Esophagus muscularis mucosa (tissue), 4 donors: ENCODE data around the gene TMEM115.

Experiments used
- EP300 ChIP-seq: sonication (generic); formaldehyde crosslinking; IDR thresholded peaks from one replicate; pipeline ENCODE4 v1.6.1; 2017; ENCODE audit warnings: antibody characterized with exemption
- POLR2A ChIP-seq: fragments of 450-650 bp; IDR thresholded peaks from one replicate; pipeline ENCODE4 v1.6.1; 2017; ENCODE audit warnings: antibody characterized with exemption, moderate library complexity, mild to moderate bottlenecking, low read depth
- POLR2AphosphoS5 ChIP-seq, 2 donors: sonication (generic); formaldehyde crosslinking; IDR thresholded peaks; one replicate each; pipeline ENCODE4 v1.6.1; 2017; ENCODE audit warnings: antibody characterized with exemption in 2 of 2
- TF ChIP-seq, protein P1 (sequence below), 3 experiments: fragments of 200-600 bp in 2 of 3; fragments of 450-650 bp in 1 of 3; sonication (generic) in 2 of 3; IDR thresholded peaks; one replicate each; pipeline ENCODE4 v1.5.1; 2017 to 2019; ENCODE audit warnings: antibody characterized with exemption in 3 of 3, mild to moderate bottlenecking in 2 of 3, moderate library complexity in 1 of 3

DNA sequence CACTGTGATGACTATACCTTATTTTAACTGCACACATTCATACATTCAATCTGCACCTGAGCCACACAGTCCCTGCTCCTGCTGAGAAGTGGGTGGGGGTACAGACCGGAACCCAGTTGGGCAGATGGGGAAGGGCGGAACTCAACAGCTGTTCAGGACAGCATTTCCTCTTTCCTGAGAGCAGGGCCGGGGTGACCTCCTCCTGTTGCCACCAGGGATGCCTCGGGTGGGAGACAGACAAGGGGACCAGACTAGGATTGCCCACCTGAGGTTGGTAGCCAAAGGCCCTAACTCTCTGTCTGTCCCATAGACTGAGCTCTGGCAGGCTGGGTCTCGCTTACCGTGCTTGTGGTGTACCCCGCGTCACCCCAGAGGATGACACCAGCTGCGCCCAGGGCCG, 40.7 kb downstream of the TMEM115 start:
- TF ChIP-seq, protein P1, sequence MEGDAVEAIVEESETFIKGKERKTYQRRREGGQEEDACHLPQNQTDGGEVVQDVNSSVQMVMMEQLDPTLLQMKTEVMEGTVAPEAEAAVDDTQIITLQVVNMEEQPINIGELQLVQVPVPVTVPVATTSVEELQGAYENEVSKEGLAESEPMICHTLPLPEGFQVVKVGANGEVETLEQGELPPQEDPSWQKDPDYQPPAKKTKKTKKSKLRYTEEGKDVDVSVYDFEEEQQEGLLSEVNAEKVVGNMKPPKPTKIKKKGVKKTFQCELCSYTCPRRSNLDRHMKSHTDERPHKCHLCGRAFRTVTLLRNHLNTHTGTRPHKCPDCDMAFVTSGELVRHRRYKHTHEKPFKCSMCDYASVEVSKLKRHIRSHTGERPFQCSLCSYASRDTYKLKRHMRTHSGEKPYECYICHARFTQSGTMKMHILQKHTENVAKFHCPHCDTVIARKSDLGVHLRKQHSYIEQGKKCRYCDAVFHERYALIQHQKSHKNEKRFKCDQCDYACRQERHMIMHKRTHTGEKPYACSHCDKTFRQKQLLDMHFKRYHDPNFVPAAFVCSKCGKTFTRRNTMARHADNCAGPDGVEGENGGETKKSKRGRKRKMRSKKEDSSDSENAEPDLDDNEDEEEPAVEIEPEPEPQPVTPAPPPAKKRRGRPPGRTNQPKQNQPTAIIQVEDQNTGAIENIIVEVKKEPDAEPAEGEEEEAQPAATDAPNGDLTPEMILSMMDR (IDR thresholded peaks at IDR 0.05) = no peak
- TF ChIP-seq POLR2A (no peak), EP300 (no peak), POLR2AphosphoS5 (IDR thresholded peaks at IDR 0.05) (no peak)
